GM21717 (cell line): ENCODE measurements around the gene SAPCD2.
"Not testable (repeated sequence)": the region's sequence is repeated elsewhere in the genome, so short reads cannot be mapped to it uniquely, and the experiment has no call there.

Experiments
- ATAC-seq: cut with Tn5 transposase; IDR thresholded peaks from one replicate; pipeline ENCODE4 v1.9.1; 2021; ENCODE audit warnings: mild to moderate bottlenecking, moderate library complexity; ENCODE audit not compliant: unreplicated experiment

SAPCD2 gene

GRCh38 chr9:137034039-137034708, 36.2 kb downstream of the SAPCD2 start:
- ATAC-seq = no peak

GRCh38 chr9:137033481-137033880, 36.9 kb downstream of the SAPCD2 start:
- ATAC-seq = not testable (repeated sequence)

DNA sequence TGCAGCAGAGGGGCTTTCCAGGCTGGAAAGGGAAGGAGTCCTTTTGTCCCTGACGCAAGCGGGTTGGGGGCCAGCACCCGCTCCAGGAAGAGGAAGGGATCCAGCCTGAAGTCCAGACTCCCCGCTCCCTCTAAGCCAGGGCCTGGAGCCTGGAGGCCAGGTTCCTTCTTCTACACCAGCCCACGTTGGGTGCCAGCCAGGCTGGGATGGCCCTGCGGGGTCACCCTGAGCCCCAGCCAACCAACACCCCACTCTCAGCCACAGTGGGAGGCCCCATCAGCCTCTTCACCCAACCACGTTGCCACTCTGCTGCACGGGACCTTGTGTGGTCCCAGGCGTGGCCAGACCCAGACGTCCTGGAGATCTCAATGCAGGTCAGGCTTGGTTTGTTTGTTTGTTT, 37.5 kb downstream of the SAPCD2 start:
- ATAC-seq = no peak

DNA sequence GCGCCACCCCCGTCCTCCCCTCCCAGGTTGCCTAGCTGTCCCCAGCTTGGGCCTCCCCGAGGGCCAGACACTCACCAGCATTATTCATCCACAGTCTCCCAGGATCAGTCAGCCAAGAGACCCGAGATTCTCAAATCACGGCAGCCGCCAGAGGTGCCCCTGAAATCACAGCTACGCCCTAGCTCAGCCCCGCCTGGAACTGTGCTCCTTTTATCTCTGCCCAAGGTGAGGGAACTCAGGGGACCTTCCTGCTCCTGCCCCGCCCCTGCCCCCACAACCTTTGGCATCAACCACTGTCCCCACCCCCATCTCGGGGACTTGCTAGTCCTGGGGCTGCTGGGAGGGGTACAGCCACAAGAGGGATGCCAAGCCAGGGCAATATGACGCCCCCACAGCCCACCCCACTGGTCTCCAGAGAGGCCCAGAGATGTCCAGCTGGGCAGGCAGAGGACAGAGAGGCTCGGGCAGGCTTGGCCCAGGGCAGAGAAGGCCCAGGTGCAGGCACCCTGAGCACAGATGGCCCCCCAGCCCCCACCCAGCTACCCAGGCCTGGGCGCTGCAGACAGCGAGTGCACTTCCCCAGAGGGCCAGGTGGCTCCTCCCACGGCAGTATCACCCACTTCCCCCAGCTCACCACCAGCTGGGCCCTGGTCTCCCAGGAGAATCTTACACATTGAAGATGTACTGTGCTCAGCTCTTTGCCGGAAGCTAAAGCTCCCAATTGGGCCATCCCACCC, 38.3 kb downstream of the SAPCD2 start, which contains the start of gene FUT7:
FUT7 (minus strand) TSS at position 185 of the 737 bp plus-strand sequence; CDS start at position 88, 97 bp downstream.
- ATAC-seq = no peak

DNA sequence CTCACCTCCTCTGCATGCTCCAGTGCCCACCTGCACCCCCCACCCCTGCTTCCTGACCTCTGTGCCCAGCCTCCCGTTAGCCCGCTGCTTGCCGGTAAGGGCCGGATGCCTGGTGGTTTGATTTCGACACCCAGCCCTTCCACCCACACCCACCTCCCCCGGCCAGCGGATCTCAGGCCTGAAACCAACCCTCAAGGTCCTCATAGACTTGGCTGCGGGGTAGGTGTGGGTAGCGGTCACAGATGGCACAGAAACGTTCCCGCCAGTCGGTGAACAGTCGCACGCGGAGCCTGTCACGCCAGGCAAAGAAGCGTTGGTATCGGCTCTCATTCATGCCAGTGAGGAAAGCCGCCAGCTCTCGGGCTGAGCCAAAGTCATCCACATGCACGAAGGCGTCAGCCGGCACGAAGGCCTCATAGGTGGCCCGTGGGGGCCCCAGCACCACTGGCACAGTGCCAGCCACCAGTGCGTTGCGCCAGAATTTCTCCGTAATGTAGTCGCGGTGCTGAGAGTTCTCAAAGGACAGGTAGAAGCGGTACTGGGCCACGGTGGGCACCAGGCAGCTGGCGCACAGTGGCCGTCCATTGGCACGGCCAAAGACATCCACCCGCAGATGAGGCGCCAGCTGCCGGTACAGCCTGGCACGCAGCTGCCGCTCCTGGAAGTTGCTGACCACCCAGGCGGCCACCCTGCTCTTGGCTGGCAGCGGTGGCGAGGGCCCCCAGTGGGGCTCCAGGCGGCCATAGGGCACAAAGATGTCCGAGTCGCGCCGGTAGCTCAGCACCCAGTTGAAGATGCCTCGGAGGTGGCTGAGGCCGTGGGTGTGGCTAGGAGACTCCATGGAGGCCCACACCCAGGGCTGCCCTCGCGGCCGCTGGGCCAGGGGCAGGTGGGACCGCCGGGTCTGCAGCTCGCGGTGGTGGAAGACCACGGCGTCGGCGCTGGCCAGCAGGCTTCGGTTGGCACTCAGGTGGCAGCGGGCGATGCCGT, 39.5 kb downstream of the SAPCD2 start:
- ATAC-seq = no peak

- no peak for ATAC-seq
These were observed 40.4 kb downstream of the SAPCD2 start for GRCh38 chr9:137030006-137030405.

- ATAC-seq = no peak
These were observed 41.1 kb downstream of the SAPCD2 start for GRCh38 chr9:137029058-137029936.

DNA sequence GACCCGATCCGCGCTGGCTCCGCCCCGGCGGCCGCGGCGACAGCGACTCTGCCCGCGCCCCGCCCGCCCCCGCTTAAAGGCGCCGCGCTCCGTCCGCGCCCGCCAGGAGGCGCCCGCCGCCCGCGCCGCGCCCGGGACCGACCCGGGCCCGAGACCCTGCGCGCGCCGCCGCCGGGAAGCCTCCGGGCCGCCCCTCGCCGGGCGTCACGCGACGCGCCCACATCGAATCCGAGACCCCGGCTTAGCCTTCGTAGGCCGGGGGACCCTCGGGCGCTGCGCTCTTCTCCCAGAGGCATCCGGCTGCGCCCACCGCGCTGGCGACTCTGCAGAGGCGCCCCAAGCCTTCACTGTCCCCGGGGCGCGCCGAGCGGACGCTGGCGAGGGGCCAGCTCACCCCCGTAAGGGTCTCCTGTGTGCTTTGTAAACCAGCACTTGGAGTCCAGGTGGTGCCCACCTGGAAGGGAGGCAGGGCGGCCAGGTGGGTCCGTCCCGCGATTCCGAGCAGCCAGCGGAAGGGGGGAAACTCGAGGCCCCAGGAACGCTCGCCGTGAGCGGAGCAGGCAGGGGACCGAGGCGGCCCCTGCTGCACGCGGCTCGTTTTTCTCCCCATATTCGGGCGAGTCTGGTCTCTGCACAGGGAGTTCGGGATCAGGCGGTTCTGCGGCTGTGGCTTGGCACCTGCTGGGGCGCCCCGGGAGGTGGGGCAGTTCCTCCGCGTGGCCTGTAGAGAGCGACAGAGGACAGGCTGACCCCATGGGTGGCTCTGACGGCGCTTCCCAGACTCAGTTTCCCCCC, 41.9 kb downstream of the SAPCD2 start:
- ATAC-seq = no peak

- no peak for ATAC-seq
These were observed 42.7 kb downstream of the SAPCD2 start, which contains the start of gene ABCA2 for GRCh38 chr9:137027369-137028262. Gene ABCA2 (minus strand): TSS chr9:137028237. CDS start chr9:137028140, 97 bp downstream.

GRCh38 chr9:137026828-137027227, 43.5 kb downstream of the SAPCD2 start:
- no peak for ATAC-seq

DNA sequence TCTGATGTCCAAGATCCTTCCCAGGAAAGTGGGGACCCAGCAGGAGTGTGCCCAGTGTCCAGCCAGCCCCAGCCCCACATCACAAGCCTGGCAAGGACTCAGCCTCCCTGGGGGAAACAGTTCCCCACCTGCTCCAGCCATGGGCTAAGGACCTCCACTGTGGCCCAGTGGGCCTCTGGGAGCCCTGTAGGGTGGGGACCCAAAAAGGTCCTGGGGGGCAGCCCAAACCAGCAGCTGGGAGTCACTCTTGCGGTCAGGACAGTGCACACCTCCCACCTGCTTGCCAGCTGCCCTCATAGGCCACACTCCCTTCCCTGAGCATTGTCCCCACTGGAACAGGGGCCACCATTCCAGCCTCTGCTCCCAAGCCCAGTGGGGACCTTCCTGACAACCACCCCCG, 44.0 kb downstream of the SAPCD2 start:
- no peak for ATAC-seq

DNA sequence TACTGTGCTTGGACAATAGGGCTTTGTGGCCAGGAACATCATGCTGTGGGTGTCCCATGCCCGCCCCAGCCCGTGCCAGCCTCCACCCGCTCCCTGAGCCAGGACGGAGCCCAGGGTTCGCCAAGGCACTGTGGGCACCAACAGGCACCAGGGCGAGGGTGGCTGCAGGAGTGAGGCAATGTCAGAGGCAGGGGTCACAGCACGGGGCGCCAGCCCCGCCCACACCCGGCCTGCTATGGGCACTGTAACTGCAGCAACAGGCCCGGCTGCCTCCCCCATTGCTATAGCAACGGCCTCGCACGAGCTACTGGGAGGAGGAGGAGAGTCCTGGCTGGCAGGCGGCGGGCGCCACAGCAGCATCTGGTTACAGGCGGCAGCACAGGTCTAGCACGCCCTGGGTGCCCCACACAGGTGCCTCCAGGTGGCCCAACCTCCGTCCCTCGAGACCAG, 44.8 kb downstream of the SAPCD2 start:
- ATAC-seq = no peak

- ATAC-seq = no peak
These were observed 46.8 kb downstream of the SAPCD2 start for GRCh38 chr9:137023583-137023991.

DNA sequence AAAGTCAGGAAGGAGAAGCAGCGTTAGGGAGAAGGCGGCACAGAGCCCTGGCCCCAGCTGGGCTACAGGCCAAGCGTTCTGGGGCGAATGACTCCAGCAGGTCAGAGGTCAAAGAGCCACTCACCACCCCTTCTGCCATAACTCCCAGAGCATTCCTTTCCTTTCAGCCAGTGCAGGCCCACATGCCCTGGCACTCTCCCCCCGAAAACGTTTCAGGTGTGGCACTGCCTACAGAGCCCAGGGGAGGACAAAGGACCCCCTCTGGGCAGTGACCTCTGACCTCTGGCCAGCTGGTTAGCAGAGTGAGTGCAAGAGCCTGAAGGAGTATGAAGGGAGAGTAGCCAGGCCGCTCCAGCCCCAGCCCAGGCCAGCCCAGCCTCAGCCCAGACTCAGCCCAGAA, 47.2 kb downstream of the SAPCD2 start:
- no peak for ATAC-seq

- no peak for ATAC-seq
These were observed 47.7 kb downstream of the SAPCD2 start for GRCh38 chr9:137022662-137023008.

- ATAC-seq = no peak
These were observed 48.2 kb downstream of the SAPCD2 start for GRCh38 chr9:137021979-137022661.

DNA sequence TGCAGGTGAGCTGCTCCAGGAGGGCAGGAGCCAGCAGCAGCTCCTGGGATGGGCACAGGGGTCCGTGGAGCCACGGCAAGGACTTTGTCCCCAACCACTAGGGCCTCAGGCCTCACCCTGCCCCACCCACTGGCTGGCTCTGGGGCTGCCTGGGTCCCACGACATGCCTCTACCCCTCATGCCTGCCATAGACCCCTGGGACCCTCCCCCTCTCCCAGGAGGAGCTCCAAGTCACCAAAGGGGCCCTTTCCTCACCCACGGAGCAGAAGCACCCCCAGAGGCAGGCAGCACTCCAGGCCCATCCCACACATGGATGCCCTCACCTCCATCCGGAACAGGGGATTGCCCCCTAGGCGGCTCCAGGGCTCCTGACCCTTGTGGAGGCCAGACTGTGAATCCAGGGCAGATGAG, 48.8 kb downstream of the SAPCD2 start:
- no peak for ATAC-seq
